A549 (cell line): ENCODE results near the gene LINC00305.

Experiments
- CEBPB ChIP-seq, 2 experiments: fragments of >200 bp in 1 of 2; sonication (Bioruptor Twin) in 1 of 2; formaldehyde crosslinking in 1 of 2; IDR thresholded peaks; 2 replicates each; pipeline ENCODE4 v1.6.1; 2012 to 2016
- EP300 ChIP-seq, 2 experiments: fragments of >200 bp; sonication (Bioruptor Twin); formaldehyde crosslinking; IDR thresholded peaks; 2 replicates in 1 of 2; 3 replicates in 1 of 2; pipeline ENCODE4 v1.6.1; 2016 to 2017
- FOSL2 ChIP-seq, 2 experiments: fragments of 450-650 bp in 1 of 2; fragments of >200 bp in 1 of 2; sonication (Bioruptor Twin) in 1 of 2; formaldehyde crosslinking; IDR thresholded peaks; 2 replicates each; pipeline versions ENCODE4 v1.5.0 to v1.6.1; 2016 to 2020; ENCODE audit warnings: mild to moderate bottlenecking in 1 of 2, moderate library complexity in 1 of 2
- JUNB ChIP-seq: fragments of >200 bp; sonication (Bioruptor Twin); formaldehyde crosslinking; IDR thresholded peaks from 2 replicates; pipeline ENCODE4 v1.6.1; 2016
- KDM1A ChIP-seq: fragments of 200-600 bp; sonication (generic); IDR thresholded peaks from 2 replicates; pipeline ENCODE4 v1.6.1; 2016; ENCODE audit warnings: low read depth, mild to moderate bottlenecking
- MAFK ChIP-seq: fragments of 450-650 bp; IDR thresholded peaks from 2 replicates; pipeline ENCODE4 v1.6.1; 2014; ENCODE audit not compliant: partially characterized antibody
- MAZ ChIP-seq: fragments of 150-350 bp; IDR thresholded peaks from 2 replicates; pipeline ENCODE4 v1.6.1; 2014; ENCODE audit warnings: antibody characterized with exemption, low read depth, low read length, borderline replicate concordance
- MYC ChIP-seq: IDR thresholded peaks from 2 replicates; pipeline ENCODE4 v1.6.1; 2012; ENCODE audit warnings: mild to moderate bottlenecking, inconsistent platforms, low read length, improper control_type of control experiment, borderline replicate concordance
- POLR2A ChIP-seq: IDR thresholded peaks from 2 replicates; pipeline ENCODE4 v1.6.1; 2012; ENCODE audit warnings: mild to moderate bottlenecking, low read length
- RAD21 ChIP-seq, 2 experiments: fragments of >200 bp in 1 of 2; sonication (Bioruptor Twin) in 1 of 2; formaldehyde crosslinking in 1 of 2; IDR thresholded peaks in 1 of 2; conservative IDR thresholded peaks in 1 of 2; 2 replicates in 1 of 2; 3 replicates in 1 of 2; pipeline ENCODE4 v1.6.1; 2012 to 2018; ENCODE audit warnings: inconsistent platforms in 1 of 2
- SREBF2 ChIP-seq: fragments of 450-650 bp; IDR thresholded peaks from 2 replicates; pipeline ENCODE4 v1.6.1; 2014; ENCODE audit warnings: mild to moderate bottlenecking, moderate library complexity
- USF2 ChIP-seq: fragments of 450-650 bp; IDR thresholded peaks from 2 replicates; pipeline ENCODE4 v1.6.1; 2014; ENCODE audit warnings: antibody characterized with exemption
- TF ChIP-seq, protein P1 (sequence below): fragments of >200 bp; sonication (Bioruptor Twin); formaldehyde crosslinking; IDR thresholded peaks from 3 replicates; pipeline ENCODE4 v1.5.1; 2016
- TF ChIP-seq, protein P2 (sequence below): fragments of 200-600 bp; sonication (generic); IDR thresholded peaks from 2 replicates; pipeline ENCODE4 v1.6.1; 2016; ENCODE audit warnings: antibody characterized with exemption, mild to moderate bottlenecking, moderate library complexity

DNA sequence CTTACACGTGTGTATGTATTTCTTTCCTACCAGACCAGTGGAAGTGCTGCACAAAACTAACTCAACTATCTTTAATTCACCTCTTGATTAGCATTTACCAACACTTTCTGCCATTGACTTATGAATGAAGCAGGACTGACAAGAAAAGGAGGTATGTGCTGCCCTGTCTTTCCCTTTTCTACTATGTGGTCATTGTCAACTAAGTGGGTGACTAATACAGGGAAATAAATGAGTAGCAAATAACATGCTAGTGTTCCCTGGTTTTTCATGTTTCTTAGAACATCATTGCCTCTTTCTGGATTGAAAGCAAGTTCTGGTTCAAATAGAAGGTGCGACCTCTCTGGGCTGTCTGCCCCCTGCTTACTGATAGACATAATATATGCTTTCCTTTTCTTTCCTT, 58.0 kb downstream of the LINC00305 start:
- TF ChIP-seq, protein P1, sequence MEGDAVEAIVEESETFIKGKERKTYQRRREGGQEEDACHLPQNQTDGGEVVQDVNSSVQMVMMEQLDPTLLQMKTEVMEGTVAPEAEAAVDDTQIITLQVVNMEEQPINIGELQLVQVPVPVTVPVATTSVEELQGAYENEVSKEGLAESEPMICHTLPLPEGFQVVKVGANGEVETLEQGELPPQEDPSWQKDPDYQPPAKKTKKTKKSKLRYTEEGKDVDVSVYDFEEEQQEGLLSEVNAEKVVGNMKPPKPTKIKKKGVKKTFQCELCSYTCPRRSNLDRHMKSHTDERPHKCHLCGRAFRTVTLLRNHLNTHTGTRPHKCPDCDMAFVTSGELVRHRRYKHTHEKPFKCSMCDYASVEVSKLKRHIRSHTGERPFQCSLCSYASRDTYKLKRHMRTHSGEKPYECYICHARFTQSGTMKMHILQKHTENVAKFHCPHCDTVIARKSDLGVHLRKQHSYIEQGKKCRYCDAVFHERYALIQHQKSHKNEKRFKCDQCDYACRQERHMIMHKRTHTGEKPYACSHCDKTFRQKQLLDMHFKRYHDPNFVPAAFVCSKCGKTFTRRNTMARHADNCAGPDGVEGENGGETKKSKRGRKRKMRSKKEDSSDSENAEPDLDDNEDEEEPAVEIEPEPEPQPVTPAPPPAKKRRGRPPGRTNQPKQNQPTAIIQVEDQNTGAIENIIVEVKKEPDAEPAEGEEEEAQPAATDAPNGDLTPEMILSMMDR: no peak
- TF ChIP-seq KDM1A (no peak), JUNB (no peak), FOSL2 (IDR thresholded peaks at IDR 0.05) (no peak), FOSL2 (CRISPR knock-in tag; IDR thresholded peaks at IDR 0.05) (no peak), SREBF2 (no peak), POLR2A (no peak), USF2 (no peak), MYC (no peak), MAZ (no peak), RAD21 (conservative IDR thresholded peaks at IDR 0.05 in 1 of 2, IDR thresholded peaks at IDR 0.05 in 1 of 2) (no peak), CEBPB (IDR thresholded peaks at IDR 0.05) (no peak), MAFK (no peak), EP300 (IDR thresholded peaks at IDR 0.05) (no peak)
- TF ChIP-seq, protein P2, sequence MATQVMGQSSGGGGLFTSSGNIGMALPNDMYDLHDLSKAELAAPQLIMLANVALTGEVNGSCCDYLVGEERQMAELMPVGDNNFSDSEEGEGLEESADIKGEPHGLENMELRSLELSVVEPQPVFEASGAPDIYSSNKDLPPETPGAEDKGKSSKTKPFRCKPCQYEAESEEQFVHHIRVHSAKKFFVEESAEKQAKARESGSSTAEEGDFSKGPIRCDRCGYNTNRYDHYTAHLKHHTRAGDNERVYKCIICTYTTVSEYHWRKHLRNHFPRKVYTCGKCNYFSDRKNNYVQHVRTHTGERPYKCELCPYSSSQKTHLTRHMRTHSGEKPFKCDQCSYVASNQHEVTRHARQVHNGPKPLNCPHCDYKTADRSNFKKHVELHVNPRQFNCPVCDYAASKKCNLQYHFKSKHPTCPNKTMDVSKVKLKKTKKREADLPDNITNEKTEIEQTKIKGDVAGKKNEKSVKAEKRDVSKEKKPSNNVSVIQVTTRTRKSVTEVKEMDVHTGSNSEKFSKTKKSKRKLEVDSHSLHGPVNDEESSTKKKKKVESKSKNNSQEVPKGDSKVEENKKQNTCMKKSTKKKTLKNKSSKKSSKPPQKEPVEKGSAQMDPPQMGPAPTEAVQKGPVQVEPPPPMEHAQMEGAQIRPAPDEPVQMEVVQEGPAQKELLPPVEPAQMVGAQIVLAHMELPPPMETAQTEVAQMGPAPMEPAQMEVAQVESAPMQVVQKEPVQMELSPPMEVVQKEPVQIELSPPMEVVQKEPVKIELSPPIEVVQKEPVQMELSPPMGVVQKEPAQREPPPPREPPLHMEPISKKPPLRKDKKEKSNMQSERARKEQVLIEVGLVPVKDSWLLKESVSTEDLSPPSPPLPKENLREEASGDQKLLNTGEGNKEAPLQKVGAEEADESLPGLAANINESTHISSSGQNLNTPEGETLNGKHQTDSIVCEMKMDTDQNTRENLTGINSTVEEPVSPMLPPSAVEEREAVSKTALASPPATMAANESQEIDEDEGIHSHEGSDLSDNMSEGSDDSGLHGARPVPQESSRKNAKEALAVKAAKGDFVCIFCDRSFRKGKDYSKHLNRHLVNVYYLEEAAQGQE: no peak
